Measurements from ENCODE around the gene ANO7.

ANO7 gene, protein sequence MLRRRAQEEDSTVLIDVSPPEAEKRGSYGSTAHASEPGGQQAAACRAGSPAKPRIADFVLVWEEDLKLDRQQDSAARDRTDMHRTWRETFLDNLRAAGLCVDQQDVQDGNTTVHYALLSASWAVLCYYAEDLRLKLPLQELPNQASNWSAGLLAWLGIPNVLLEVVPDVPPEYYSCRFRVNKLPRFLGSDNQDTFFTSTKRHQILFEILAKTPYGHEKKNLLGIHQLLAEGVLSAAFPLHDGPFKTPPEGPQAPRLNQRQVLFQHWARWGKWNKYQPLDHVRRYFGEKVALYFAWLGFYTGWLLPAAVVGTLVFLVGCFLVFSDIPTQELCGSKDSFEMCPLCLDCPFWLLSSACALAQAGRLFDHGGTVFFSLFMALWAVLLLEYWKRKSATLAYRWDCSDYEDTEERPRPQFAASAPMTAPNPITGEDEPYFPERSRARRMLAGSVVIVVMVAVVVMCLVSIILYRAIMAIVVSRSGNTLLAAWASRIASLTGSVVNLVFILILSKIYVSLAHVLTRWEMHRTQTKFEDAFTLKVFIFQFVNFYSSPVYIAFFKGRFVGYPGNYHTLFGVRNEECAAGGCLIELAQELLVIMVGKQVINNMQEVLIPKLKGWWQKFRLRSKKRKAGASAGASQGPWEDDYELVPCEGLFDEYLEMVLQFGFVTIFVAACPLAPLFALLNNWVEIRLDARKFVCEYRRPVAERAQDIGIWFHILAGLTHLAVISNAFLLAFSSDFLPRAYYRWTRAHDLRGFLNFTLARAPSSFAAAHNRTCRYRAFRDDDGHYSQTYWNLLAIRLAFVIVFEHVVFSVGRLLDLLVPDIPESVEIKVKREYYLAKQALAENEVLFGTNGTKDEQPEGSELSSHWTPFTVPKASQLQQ

DNA sequence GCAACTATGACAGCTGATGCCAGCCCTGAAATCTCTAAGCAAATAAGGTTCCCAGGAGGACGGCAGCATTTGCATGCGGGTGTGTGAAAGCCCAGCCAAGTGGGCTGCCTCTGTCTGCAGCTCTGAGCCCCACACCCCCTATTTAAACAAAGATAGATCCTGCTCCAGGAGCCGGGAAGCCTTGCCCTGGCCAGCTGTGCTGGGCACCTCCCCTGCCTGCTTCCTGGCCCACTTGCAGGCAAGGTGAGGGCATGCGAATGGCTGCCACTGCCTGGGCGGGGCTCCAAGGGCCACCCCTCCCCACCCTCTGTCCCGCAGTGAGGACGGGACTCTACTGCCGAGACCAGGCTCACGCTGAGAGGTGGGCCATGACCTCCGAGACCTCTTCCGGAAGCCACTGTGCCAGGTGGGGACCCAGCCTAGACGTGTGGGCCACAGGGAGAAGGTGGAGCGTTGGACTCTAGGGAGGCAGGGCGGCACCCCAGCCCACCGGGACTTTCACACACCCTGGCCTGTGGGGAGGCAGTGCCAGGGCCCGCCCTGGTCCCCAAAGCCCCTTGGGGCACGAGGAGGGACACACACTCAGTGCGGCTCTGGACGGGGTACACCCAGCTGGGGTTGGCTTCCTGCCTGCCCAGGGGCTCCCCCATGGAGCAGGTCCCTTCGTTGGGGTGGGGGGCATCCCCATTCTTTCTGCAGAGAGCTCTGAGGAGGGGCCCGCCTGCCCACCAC is at the start of gene ANO7:
Gene ANO7, plus strand, starts transcription at position 317 of the 732 bp plus-strand sequence. CDS start 1,387 bp downstream, outside the sequence.
- ChIA-PET CTCF (no interaction called here), POLR2A (no interaction called here)
- no peak for DNase-seq (ENCODE audit: low read depth, low spot score)
- TF ChIP-seq, protein P1, sequence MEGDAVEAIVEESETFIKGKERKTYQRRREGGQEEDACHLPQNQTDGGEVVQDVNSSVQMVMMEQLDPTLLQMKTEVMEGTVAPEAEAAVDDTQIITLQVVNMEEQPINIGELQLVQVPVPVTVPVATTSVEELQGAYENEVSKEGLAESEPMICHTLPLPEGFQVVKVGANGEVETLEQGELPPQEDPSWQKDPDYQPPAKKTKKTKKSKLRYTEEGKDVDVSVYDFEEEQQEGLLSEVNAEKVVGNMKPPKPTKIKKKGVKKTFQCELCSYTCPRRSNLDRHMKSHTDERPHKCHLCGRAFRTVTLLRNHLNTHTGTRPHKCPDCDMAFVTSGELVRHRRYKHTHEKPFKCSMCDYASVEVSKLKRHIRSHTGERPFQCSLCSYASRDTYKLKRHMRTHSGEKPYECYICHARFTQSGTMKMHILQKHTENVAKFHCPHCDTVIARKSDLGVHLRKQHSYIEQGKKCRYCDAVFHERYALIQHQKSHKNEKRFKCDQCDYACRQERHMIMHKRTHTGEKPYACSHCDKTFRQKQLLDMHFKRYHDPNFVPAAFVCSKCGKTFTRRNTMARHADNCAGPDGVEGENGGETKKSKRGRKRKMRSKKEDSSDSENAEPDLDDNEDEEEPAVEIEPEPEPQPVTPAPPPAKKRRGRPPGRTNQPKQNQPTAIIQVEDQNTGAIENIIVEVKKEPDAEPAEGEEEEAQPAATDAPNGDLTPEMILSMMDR (IDR thresholded peaks at IDR 0.05; ENCODE audit: insufficient read depth, low read length, missing control alignments) = no peak
- H3K4me3 ChIP-seq (ENCODE audit: low read depth, low read length) = no peak within 1 kb of the TSS

DNA sequence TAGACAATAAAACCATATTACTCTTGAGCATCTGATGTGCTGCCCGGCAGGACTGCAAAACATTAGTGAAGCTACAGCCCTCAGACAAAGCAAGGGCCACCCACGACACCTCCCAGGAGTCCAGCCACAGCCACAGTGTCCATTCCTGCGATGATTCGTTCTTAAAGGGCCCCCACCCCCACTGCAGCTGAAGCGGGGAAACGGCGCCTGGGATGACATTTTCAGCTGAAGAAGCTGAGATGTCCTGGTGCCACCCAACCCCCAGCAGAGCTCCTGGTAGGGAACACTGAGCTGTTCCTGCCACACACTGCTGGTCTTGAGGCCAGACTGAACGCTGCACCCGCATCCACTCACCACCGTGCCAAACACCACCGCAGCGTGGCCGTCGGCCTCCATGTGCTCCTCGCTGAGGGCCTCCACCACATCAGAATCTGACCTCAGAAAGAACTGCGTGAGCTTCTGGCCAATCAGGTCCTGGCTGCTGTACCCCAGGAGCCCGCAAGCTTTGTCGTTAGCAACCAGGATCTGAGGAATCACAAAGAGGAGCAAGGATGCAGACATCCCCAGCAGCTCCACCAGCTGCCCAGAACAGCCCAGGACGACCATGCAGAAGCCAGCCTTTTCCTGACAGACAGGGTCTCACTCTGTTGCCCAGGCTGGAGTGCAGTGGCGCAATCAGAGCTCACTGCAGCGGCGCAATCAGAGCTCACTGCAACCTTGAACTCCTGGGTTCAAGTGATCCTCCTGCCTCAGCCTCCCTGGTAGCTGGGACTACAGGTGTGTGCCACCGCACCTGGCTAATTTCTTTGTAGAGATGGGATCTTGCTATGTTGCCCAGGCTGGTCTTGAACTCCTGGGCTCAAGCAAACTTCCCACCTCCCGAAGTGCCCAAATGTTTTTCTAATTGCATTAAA is 48.7 kb upstream of the ANO7 start:
- no peak overlapping the region for H3K4me3 ChIP-seq (ENCODE audit: low read depth, low read length)
- ChIA-PET CTCF (interaction anchor here (1.2 kb wide), 1 partner anchor 61 kb away, joined by 3 read pairs; no protein-coding TSS in a partner anchor), POLR2A (no interaction called here)
- no peak for DNase-seq (ENCODE audit: low read depth, low spot score)
- TF ChIP-seq, protein P1 (IDR thresholded peaks at IDR 0.05; ENCODE audit: insufficient read depth, low read length, missing control alignments) = no peak

DNA sequence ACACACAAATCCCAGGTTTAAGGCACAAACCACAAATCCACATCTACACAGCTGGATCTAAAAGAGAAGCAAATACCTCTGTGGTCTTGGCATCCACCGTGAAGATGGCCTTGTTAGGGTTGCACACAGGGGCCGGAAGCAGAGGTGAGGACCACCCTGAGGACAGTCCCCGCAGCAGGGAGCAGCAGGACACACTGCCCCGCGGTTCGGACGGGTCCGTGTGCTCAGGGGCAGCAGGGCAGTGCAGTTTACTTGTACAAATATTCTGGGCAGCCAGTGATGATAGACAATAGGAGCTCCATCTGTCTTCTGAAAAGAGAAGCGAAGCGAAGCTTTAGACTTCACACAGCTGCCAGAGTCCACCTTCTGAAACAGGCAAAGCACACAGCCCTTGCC is 48.0 kb upstream of the ANO7 start:
- TF ChIP-seq, protein P1 (IDR thresholded peaks at IDR 0.05; ENCODE audit: insufficient read depth, low read length, missing control alignments) = no peak

DNA sequence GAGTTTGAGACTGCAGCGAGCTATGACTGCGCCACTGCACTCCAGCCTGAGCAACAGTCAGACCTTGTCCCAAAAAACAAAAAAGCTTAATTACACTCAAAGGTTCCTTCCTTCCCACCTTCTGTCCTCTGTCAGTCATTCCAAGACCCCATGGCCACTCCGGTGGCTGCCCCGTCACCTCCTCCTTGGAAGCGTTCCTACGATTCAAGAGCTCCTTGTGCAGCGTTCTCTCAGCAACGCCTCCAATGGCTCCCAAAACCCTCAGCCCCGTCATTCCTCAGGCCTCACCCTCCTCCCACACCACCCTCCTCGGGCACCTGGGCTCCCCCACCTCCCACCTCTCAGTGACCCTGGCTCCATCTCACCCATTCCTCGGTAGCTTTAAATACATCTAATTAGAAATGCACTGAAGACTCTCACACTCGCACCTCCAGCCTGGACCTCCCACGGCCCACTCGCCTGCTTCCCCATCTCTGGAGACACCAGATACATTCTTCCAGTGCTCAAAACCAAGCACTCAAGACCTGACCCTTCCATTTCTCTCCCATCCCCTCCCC is 47.2 kb upstream of the ANO7 start:
- POLR2A ChIA-PET = no interaction called here

More for the DNA sequence above, 48.0 kb upstream of the ANO7 start:
- POLR2A ChIA-PET = no interaction called here
- no peak for DNase-seq (ENCODE audit: low read depth, low spot score)
- no peak overlapping the region for H3K4me3 ChIP-seq (ENCODE audit: low read depth, low read length)
- CTCF ChIA-PET = no interaction called here

DNA sequence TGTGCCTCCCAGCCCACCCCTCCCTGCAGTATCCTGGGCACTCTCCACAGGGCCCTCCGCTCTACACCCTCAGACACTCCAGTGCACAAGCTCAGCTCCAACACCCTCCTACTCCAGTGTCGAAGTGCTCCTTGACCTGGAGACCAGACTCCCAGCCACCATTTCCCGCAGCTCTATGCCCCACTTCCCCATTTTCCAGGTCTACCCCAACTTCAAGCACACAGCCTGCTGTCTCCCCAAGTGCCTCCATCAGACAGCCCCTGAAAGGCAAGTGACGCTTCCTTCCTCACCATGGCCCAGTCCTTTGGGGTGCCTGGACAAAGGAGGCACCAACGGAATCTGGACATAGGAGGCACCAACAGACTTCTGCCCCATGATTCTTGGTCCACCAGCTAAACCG is 46.4 kb upstream of the ANO7 start:
- ChIA-PET POLR2A (no interaction called here), CTCF (interaction anchor here (1.1 kb wide), 1 partner anchor 64 kb away, joined by 3 read pairs; no protein-coding TSS in a partner anchor)
- no peak overlapping the region for H3K4me3 ChIP-seq (ENCODE audit: low read depth, low read length)
- TF ChIP-seq, protein P1 (IDR thresholded peaks at IDR 0.05; ENCODE audit: insufficient read depth, low read length, missing control alignments) = no peak
- DNase-seq (ENCODE audit: low read depth, low spot score) = no peak

More for the DNA sequence above, 47.2 kb upstream of the ANO7 start:
- no peak overlapping the region for H3K4me3 ChIP-seq (ENCODE audit: low read depth, low read length)
- TF ChIP-seq, protein P1 (IDR thresholded peaks at IDR 0.05; ENCODE audit: insufficient read depth, low read length, missing control alignments) = no peak
- CTCF ChIA-PET = interaction anchor here (1.1 kb wide), 1 partner anchor 63 kb away, joined by 3 read pairs; no protein-coding TSS in a partner anchor
- DNase-seq (ENCODE audit: low read depth, low spot score) = no peak

Measured in AG04449 (cell line).